WTC11 (cell line): ENCODE measurements around the gene INTU. TPM values are rescaled to one million over a fixed set of nuclear protein-coding genes. Genes with fewer than 3 reads are reported as not detected.

Experiments
- ATAC-seq: fragments of 200-7000 bp; cut with Tn5 transposase; 2 replicates; pipeline ENCODE4 v1.10.0; 2021; ENCODE audit warnings: mild to moderate bottlenecking, moderate library complexity
- CTCF ChIA-PET: fragments of 300-600 bp; sonication (Branson Sonifier 250); formaldehyde crosslinking; loops from one replicate; lab custom pipeline; 2021; ENCODE audit warnings: antibody characterized with exemption; lab: Charles Lee
- POLR2A ChIA-PET: fragments of 350-600 bp; sonication (Branson Sonifier 250); formaldehyde crosslinking; loops from one replicate; lab custom pipeline; 2021; ENCODE audit warnings: antibody characterized with exemption; lab: Charles Lee
- DNase-seq: peaks from one replicate; pipeline ENCODE4 v3.0.0; 2021; ENCODE audit warnings: low spot score
- H3K27ac Mint-ChIP-seq: 2 replicates; pipeline ENCODE4 v1.8.0; 2021; ENCODE audit warnings: mixed read lengths
- H3K27me3 Mint-ChIP-seq: 2 replicates; pipeline ENCODE4 v1.8.0; 2021; ENCODE audit warnings: low read depth, mild to moderate bottlenecking, moderate library complexity, mixed read lengths
- H3K36me3 Mint-ChIP-seq: 2 replicates; pipeline ENCODE4 v1.8.0; 2021; ENCODE audit warnings: mixed read lengths
- H3K4me1 Mint-ChIP-seq: 2 replicates; pipeline ENCODE4 v1.8.0; 2022; ENCODE audit warnings: mixed read lengths
- H3K4me3 Mint-ChIP-seq: 2 replicates; pipeline ENCODE4 v1.8.0; 2021; ENCODE audit warnings: mild to moderate bottlenecking, moderate library complexity, mixed read lengths
- H3K9me3 Mint-ChIP-seq: 2 replicates; pipeline ENCODE4 v1.8.0; 2021; ENCODE audit warnings: mixed read lengths
- ATF3 ChIP-seq: sonication (generic); formaldehyde crosslinking; conservative IDR thresholded peaks from 2 replicates; pipeline ENCODE4 v1.8.1; 2022; ENCODE audit warnings: mild to moderate bottlenecking, missing genetic modification reagents
- CREM ChIP-seq: sonication (generic); formaldehyde crosslinking; IDR thresholded peaks from 2 replicates; pipeline ENCODE4 v1.8.1; 2022; ENCODE audit warnings: mild to moderate bottlenecking, missing genetic modification reagents, moderate library complexity
- ELF4 ChIP-seq: sonication (generic); formaldehyde crosslinking; IDR thresholded peaks from 2 replicates; pipeline ENCODE4 v1.8.1; 2022; ENCODE audit warnings: low read depth, mild to moderate bottlenecking, moderate library complexity, missing genetic modification reagents
- ESRRA ChIP-seq: sonication (generic); formaldehyde crosslinking; IDR thresholded peaks from 2 replicates; pipeline ENCODE4 v1.8.1; 2022; ENCODE audit warnings: mild to moderate bottlenecking, missing genetic modification reagents, borderline replicate concordance
- ETV6 ChIP-seq: sonication (generic); formaldehyde crosslinking; IDR thresholded peaks from 2 replicates; pipeline ENCODE4 v1.8.1; 2022; ENCODE audit warnings: mild to moderate bottlenecking, missing genetic modification reagents
- GRHL2 ChIP-seq: fragments of 250-450 bp; sonication (Bioruptor Pico); IDR thresholded peaks from 2 replicates; pipeline ENCODE4 v1.8.0; 2022; ENCODE audit warnings: mild to moderate bottlenecking, moderate library complexity; ENCODE audit not compliant: insufficient replicate concordance, severe bottlenecking
- JAZF1 ChIP-seq: fragments of 250-450 bp; sonication (Bioruptor Pico); IDR thresholded peaks from 2 replicates; pipeline ENCODE4 v1.9.0; 2021; ENCODE audit warnings: moderate library complexity, mild to moderate bottlenecking, inconsistent platforms
- RELA ChIP-seq: sonication (generic); formaldehyde crosslinking; IDR thresholded peaks from 2 replicates; pipeline ENCODE4 v1.8.1; 2022; ENCODE audit warnings: missing genetic modification reagents, mild to moderate bottlenecking, borderline replicate concordance
- SMAD4 ChIP-seq: sonication (generic); formaldehyde crosslinking; IDR thresholded peaks from 2 replicates; pipeline ENCODE4 v1.8.0; 2022; ENCODE audit warnings: mild to moderate bottlenecking, missing genetic modification reagents
- SOX15 ChIP-seq: fragments of 250-450 bp; sonication (Bioruptor Pico); IDR thresholded peaks from 2 replicates; pipeline ENCODE4 v1.9.0; 2021; ENCODE audit warnings: mild to moderate bottlenecking
- TEAD1 ChIP-seq: sonication (generic); formaldehyde crosslinking; IDR thresholded peaks from 2 replicates; pipeline ENCODE4 v1.8.0; 2022; ENCODE audit warnings: mild to moderate bottlenecking, missing genetic modification reagents
- TEAD4 ChIP-seq: sonication (generic); formaldehyde crosslinking; IDR thresholded peaks from 2 replicates; pipeline ENCODE4 v1.8.0; 2022; ENCODE audit warnings: mild to moderate bottlenecking, missing genetic modification reagents
- TP53 ChIP-seq: sonication (generic); formaldehyde crosslinking; IDR thresholded peaks from 2 replicates; pipeline ENCODE4 v1.8.1; 2023; ENCODE audit warnings: mild to moderate bottlenecking, missing genetic modification reagents
- USF1 ChIP-seq: sonication (generic); formaldehyde crosslinking; IDR thresholded peaks from 2 replicates; pipeline ENCODE4 v1.8.0; 2022; ENCODE audit warnings: mild to moderate bottlenecking, missing genetic modification reagents
- ZBTB21 ChIP-seq: sonication (generic); formaldehyde crosslinking; IDR thresholded peaks from 2 replicates; pipeline ENCODE4 v1.8.1; 2023; ENCODE audit warnings: mild to moderate bottlenecking, missing genetic modification reagents, borderline replicate concordance
- ZNF232 ChIP-seq: sonication (generic); formaldehyde crosslinking; IDR thresholded peaks from 2 replicates; pipeline ENCODE4 v1.8.0; 2022; ENCODE audit warnings: mild to moderate bottlenecking, missing genetic modification reagents
- ZNF396 ChIP-seq: fragments of 250-450 bp; sonication (Bioruptor Pico); IDR thresholded peaks from 2 replicates; pipeline ENCODE4 v1.8.0; 2021; ENCODE audit warnings: mild to moderate bottlenecking, moderate library complexity, borderline replicate concordance
- ZNF416 ChIP-seq: fragments of 250-450 bp; sonication (Bioruptor Pico); IDR thresholded peaks from 2 replicates; pipeline ENCODE4 v1.9.0; 2021; ENCODE audit warnings: mild to moderate bottlenecking, inconsistent platforms
- ZNF512 ChIP-seq: sonication (generic); formaldehyde crosslinking; IDR thresholded peaks from 2 replicates; pipeline ENCODE4 v1.8.1; 2022; ENCODE audit warnings: missing genetic modification reagents, borderline replicate concordance
- ZNF671 ChIP-seq: fragments of 250-450 bp; sonication (Bioruptor Pico); IDR thresholded peaks from 2 replicates; pipeline ENCODE4 v1.8.0; 2021; ENCODE audit warnings: mild to moderate bottlenecking
- total RNA-seq: library from RNA; stranded (reverse); gene quantifications from 3 replicates; pipeline ENCODE4 v1.2.3, GENCODE V29; 2021
- TF ChIP-seq, protein P1 (sequence below): sonication (generic); formaldehyde crosslinking; IDR thresholded peaks from 2 replicates; pipeline ENCODE4 v1.8.0; 2022; ENCODE audit warnings: mild to moderate bottlenecking, missing genetic modification reagents
- TF ChIP-seq, protein P2 (sequence below): sonication (generic); formaldehyde crosslinking; IDR thresholded peaks from 2 replicates; pipeline ENCODE4 v1.8.1; 2023; ENCODE audit warnings: mild to moderate bottlenecking, missing genetic modification reagents, moderate library complexity

INTU gene
- total RNA-seq, 1 experiment from 2014 or later = 15.0 TPM

DNA sequence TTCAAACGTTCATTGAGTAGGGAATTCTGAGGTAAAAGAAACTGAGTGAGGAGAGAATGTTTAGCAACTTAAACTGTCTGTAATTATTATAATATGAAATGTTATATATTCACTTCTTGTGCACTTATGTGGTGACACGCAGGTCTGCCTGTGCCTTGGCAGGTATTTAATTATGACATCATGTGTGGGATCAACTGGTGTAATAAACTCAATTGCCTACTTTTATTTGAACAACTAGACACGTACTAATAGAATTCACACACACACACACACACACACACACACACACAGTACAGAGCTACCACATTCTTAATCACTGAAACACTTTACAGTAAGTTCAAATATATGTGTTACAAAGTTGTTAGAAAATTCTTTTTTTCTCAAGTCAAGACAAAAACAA is 76.7 kb downstream of the INTU start:
- no peak for TF ChIP-seq TP53 (CRISPR knock-in tag)
- no peak for TF ChIP-seq SOX15 (CRISPR knock-in tag)
- TF ChIP-seq JAZF1 = no peak
- TF ChIP-seq ZNF416 (CRISPR knock-in tag) = no peak
- TF ChIP-seq GRHL2 (CRISPR knock-in tag) = no peak
- no peak for TF ChIP-seq ZNF512 (CRISPR knock-in tag)
- TF ChIP-seq ELF4 (CRISPR knock-in tag) = no peak
- TF ChIP-seq ESRRA = no peak
- TF ChIP-seq CREM (CRISPR knock-in tag) = no peak
- TF ChIP-seq, protein P1, sequence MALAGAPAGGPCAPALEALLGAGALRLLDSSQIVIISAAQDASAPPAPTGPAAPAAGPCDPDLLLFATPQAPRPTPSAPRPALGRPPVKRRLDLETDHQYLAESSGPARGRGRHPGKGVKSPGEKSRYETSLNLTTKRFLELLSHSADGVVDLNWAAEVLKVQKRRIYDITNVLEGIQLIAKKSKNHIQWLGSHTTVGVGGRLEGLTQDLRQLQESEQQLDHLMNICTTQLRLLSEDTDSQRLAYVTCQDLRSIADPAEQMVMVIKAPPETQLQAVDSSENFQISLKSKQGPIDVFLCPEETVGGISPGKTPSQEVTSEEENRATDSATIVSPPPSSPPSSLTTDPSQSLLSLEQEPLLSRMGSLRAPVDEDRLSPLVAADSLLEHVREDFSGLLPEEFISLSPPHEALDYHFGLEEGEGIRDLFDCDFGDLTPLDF (CRISPR knock-in tag) = no peak
- no peak for TF ChIP-seq RELA (CRISPR knock-in tag)
- no peak for TF ChIP-seq ETV6 (CRISPR knock-in tag)
- no peak for TF ChIP-seq SMAD4 (CRISPR knock-in tag)
- TF ChIP-seq ZNF232 (CRISPR knock-in tag) = no peak
- TF ChIP-seq ZBTB21 (CRISPR knock-in tag) = no peak
- no peak for TF ChIP-seq ZNF671 (CRISPR knock-in tag)
- no peak for TF ChIP-seq ATF3
- no peak for TF ChIP-seq TEAD4
- no peak for TF ChIP-seq ZNF396
- no peak overlapping the region for H3K27ac Mint-ChIP-seq
- ChIA-PET CTCF (no interaction called here), POLR2A (no interaction called here)
- ATAC-seq (no peak), DNase-seq (no peak)
- peaks cover 11% of the 10 kb centered on the region for H3K9me3 Mint-ChIP-seq
- H3K27me3 Mint-ChIP-seq = no peaks in the 10 kb centered on the region
- peaks cover 29% of the 10 kb centered on the region for H3K36me3 Mint-ChIP-seq
- H3K4me1 Mint-ChIP-seq = no peaks in the 10 kb centered on the region
- no peak overlapping the region for H3K4me3 Mint-ChIP-seq

DNA sequence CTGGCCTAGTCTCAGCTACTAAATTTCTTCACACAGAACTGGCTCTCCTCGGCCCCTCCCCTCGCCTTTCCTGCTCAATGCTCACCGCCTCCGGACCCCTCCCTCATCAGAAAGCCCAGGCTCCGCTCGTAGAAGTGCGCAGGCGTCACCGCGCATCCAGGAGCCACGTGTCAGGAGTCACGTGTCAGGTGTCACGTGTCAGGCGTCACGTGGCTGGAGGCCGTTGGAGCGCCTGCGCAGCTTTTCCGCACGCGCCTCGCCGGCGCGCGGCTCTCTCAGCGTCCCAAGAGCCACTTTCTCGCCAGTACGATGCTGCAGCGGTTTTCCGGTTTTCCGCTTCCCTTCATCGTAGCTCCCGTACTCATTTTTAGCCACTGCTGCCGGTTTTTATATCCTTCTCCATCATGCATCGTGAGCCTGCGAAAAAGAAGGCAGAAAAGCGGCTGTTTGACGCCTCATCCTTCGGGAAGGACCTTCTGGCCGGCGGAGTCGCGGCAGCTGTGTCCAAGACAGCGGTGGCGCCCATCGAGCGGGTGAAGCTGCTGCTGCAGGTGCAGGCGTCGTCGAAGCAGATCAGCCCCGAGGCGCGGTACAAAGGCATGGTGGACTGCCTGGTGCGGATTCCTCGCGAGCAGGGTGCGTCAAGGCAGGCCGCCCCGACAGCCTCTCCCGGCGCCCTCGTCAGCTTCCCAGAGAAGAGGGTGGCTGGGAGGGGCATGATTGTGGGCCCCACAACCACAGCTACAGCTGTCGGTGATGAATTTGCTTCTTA is 97.6 kb downstream of the INTU start, which contains the start of gene SLC25A31:
Gene SLC25A31 (plus strand): TSS at position 259 of the 772 bp plus-strand sequence. CDS start 146 bp downstream, at position 405.
- H3K36me3 Mint-ChIP-seq = no peaks in the 10 kb centered on the region
- DNase-seq (no peak), ATAC-seq (peak; percentile 11; the same call in 1 of the 2 replicates)
- no peak within 1 kb of the TSS for H3K27ac Mint-ChIP-seq
- CTCF ChIA-PET = no interaction called here
- peaks cover 3% of the 10 kb centered on the region; the same call in 1 of the 2 replicates for H3K4me1 Mint-ChIP-seq
- no peak for TF ChIP-seq TEAD1 (CRISPR knock-in tag)
- peak; percentile 15; the same call in 1 of the 2 replicates for TF ChIP-seq USF1 (CRISPR knock-in tag)
- TF ChIP-seq, protein P2, sequence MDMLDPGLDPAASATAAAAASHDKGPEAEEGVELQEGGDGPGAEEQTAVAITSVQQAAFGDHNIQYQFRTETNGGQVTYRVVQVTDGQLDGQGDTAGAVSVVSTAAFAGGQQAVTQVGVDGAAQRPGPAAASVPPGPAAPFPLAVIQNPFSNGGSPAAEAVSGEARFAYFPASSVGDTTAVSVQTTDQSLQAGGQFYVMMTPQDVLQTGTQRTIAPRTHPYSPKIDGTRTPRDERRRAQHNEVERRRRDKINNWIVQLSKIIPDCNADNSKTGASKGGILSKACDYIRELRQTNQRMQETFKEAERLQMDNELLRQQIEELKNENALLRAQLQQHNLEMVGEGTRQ (CRISPR knock-in tag) = 0 out of 2 replicates have a peak, but pooled peaks have one; percentile 23
- no peaks in the 10 kb centered on the region for H3K9me3 Mint-ChIP-seq
- POLR2A ChIA-PET = no interaction called here
- H3K4me3 Mint-ChIP-seq = no peak within 1 kb of the TSS
- no peaks in the 10 kb centered on the region for H3K27me3 Mint-ChIP-seq
